Effector CD8-positive, alpha-beta T cell (primary cell): ENCODE measurements around the gene TLE7.

Source experiments
- DNase-seq: peaks from one replicate; lab custom pipeline; 2025; lab: John Stamatoyannopoulos, UW
- total RNA-seq, 4 experiments: gene quantifications; one replicate each; lab custom pipeline; 2026; lab: John Stamatoyannopoulos, UW

TLE7 gene
- 0 reads per million in 4 experiments for total RNA-seq

DNA sequence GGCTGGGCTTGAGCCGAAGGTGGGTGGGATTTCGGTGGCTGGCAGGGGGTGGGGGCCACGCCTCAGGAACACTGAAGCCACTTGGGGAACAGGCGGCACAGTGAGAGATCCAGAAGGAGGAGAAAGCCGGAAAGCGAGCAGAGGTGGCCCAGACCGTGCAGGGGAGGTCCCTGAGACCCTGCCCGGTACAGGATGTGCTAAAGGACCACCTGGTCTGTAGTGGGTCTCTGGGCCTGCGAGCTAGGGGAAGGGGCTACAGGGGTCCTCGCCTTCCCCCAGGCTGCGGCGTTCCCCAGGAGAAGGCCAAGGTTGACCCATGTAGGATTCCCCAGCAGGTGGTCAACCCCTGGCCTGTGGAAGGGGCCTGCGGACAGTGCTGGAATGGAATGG lies at the start of gene TLE7:
TSS of gene TLE7 (minus strand) at position 4 of the 390 bp plus-strand sequence. CDS start 8,730 bp downstream, outside the sequence.
- DNase-seq: no peak

DNA sequence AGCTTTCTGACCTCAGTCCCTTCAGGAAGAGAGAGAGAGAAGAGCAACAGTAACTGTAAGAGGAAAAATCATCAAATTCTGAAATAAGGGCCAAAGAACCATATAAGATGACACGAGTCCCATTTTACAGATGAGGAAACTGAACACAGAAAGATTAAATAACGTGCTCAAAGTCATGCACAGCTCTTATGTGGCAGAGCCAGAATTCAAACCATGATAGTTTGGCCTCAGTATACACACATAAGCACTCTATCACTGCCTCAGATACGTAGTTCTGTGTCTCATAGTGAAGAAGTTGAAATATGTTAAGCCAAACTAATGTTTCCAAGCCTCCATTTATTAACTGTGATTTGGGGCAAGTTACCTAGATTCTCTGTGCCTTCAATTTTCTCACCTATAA lies 49.2 kb upstream of the TLE7 start:
- no peak for DNase-seq

DNA sequence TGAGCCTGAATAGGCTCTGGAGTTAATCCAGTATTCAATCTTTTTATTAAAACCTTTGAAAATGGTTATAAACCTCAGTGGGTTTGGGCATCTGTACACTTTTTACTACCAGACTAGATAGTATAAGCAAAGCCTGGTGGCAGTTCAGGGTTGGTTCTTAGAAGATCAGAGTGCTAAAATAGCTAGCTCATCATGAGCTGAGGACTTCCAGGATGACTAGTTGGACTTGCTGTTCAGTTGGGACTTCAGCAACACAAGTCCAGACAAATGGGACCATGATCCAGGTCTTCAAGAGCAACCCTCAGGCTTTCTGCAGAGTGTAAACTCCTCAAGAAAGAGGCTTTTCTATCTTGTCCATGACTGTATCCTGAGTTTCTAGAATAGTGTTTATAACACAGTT lies 48.5 kb upstream of the TLE7 start:
- DNase-seq: no peak

DNA sequence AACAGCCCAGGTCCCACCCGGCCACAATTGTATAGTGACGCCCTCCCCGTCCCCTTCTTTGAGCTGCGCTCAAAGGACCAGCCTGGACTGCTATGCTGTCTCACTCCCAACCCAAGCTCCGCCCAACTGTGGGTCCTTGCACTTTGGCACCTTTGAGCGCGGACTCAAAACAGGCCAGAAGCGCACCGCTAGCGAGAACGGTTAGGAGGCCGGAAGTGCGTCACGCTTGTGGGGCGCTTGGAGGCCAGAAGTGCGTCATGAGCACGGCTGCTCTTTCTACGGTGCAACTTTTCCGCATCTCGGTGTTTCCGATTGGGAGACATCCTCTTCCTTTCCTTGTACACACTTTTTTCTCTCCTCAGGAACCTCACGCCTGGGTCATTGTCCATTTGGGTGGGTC lies 47.3 kb upstream of the TLE7 start, which contains the start of gene ZNF19:
TSS of gene ZNF19 (minus strand) at position 203 of the 400 bp plus-strand sequence. CDS start 7,210 bp downstream, outside the sequence.
- no peak for DNase-seq

DNA sequence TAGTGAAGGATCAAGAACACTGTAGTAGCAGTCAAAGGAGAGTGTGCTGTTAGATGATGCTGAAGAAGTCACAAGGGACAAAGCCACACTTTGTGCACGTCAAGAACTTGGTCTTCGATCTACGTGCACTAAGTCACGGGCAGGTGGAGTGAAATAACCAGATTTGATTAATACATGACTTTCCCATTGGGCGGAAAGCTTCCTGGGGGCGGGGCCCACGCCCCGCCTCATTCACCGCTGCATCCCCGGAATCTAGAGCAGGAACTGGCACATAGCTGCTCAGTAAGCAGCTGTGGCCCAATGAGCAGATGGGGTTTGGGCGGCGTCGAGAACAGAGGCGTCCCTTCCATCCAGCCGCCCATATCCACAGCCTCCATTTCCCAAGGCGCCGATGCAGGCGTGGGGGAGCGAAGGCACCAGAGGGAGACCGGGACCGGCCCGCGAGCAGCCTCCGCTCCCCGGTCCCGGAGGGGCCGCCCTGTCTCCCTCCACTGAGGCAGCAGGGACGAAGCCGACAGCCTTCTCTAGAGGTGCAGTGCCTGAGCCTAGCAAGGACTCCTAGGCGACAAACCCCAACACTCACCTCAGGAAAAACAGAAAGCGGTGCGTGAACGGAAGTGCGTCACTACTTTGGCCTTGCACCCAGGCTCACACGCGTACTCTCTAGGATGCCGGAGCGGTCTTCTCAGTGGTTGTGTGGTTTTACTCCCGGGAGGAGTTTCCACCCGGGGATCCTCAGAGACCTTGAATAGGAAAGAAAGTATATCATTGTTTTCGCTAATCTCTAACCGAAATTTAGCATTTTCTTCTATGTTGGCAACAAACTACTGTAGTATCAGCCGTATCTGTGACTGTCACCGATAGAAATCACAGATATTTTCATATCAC lies 42.4 kb upstream of the TLE7 start:
- DNase-seq: peak; percentile 63

DNA sequence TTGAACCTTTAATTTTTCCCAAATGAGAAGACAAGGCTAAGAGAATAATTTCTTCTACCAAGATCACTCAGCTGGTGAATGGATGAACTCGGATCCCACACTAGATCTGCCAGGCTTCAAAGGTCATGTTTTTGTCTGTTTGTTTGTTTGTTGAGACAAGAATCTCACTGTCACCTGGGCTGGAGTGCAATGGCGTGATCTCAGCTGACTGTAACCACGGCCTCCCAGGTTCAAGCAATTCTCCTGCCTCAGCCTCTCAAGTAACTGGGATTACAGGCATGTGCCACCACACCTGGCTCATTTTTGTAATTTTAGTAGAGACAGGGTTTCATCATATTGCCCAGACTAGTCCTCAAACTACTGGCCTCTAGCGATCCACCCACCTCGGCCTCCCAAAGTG lies 40.7 kb upstream of the TLE7 start:
- DNase-seq: no peak

DNA sequence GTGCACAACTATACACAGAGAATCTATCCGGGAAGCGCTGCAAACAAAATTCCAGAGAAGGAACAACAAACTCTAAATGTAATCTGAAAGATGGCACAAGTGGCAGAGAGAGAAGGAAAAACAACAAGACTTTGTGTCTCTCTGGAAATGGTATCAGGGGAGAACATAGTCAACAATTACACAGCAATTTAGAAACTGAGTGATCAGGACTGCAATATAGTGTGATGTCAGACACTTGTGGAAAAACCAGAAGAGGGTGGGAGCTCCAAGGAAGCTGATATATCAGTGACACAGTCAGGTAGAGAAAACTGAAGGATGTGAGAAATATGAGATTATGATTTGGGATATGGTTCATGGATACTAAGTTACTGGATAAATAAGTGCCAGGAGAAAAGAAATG lies 39.1 kb upstream of the TLE7 start:
- no peak for DNase-seq

DNA sequence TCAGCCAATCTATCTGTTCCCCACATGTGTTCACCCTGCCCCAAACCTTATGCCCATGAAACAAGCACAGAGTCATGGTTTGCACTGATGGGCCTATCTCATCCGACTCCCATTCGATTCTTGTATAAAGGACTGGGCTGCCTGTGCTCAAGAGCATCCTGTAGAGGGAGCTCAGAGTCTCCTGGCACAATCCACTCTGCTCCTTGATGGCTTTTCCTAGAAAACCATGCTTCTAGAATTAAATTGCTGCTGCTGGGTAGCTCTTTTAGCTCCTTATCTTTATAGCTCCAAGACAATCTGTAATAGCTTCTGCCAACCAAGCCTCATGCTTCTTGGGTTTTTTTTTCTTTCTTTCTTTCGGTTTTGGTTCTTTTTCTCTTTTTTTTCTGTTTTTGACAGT lies 37.6 kb upstream of the TLE7 start:
- DNase-seq: no peak

DNA sequence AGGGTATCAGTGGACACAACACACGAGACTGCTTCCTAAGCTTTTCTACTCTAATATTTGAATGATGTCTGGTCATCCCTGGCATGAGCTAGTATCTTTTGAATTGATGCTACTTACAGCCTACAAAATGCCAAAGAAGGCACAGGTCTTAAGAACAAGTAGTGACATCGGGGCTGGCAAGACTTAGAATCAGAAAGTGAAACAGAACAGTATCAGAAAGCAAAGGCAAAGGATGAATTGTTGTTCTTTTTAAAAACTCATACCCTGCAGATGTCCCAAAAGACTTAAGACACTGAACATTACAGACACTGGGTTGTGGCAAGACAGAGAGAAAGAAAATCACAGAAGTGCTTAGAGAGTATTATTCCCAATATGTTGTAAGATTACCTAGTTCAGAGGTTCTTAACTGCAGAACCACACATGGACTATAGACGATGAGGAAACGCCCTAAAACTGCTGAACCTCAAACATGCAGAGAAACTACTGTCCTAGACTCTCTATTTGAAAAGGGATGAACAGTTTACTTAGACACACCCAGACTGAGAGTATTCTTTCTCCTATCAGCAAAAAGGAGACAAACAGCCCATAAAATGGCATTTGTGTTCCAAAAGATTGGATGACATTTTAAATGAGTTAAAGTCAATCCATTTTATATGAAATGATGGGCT lies 34.7 kb upstream of the TLE7 start:
- no peak for DNase-seq

DNA sequence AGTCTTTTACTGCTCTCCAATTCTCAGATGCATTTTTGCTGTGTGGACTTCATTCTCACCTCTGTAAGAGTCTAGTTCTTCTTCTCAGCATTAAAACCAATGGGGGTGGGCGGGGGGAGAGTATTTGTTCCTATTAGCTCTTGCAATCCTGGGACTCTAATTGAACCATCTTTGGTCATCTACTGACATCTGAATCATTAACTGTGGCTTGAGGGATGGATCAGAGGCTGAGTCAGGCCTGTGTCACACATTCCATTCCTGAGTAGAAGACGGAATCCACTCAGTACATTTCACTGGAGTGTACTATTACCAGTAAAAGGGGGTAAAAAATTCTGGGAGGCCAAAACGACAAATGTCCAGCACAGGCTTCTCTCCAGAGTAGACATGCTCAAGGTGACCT lies 33.0 kb upstream of the TLE7 start:
- no peak for DNase-seq

DNA sequence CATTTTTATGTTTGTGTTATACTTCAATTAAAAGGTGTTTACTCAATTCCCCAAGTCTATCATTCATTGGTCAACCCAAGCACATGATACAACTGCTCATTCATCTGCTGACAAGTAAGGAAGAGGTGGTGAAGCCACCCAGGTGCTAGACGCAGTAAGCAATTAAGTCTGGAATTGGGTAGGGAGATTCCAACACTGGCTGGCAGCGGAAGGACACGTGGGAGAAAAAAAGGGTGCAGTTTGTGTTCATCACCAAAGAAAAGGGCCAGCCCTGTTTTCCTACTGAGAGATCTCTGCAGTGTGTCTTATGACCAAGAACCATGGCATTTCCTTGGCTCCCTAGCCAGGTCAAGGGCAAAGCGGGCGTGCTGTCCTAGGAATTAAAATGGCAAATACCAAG lies 32.0 kb upstream of the TLE7 start:
- no peak for DNase-seq

DNA sequence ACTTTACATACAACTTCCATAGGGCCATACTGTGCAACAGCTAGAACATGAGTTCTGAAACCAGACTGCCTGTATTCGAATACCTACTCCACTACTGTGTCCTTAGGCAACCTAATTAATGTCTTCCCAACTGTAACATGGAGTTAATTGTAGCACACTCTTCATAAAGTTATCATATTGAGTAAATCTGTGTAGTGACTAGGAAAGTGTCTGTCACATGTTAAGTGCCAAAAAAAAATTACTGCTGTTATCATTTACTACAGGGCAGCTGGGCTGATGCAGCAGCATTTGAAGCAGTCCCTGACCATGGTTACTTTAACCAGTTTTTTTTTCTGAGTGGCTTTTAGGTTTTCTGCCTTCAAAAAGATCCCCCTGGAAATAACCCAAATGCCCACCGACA lies 31.1 kb upstream of the TLE7 start:
- no peak for DNase-seq

DNA sequence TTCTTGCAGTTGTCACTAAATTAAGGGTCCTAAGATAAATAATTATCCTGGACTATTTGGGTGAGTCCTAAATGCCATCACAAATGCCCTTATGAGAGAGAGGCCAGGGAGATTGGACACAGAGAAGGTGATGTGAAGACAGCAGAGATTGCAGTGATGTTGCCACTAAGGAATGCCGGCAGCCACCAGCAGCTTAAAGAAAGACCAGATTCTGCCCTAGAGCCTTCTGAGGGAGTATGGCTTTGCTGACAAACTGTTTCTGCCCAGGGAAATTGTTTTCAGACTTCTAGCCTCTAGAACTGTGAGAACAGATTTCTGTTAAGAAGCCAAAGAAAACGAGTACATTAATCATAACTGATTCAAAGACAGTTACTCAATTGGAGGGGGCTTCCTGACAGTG lies 30.2 kb upstream of the TLE7 start:
- no peak for DNase-seq

DNA sequence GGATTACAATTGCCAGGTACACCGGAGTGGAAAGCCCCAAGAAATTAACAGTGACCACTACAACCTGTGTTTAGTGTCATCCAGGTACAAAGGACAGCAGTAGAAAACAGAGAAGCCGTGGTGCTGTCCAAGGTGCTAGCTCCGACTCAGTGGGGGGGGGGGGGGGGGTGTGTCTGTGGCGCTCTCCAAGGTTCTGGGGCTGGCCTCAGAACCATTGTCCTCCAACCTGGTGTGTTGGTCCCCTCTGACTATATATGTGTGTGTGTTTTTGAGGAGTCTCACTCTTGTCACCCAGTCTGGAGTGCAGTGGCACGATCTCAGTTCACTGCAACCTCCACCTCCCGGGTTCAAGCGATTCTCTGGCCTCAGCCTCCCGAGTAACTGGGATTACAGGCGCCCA lies 26.0 kb upstream of the TLE7 start:
- DNase-seq: peak; percentile 42

DNA sequence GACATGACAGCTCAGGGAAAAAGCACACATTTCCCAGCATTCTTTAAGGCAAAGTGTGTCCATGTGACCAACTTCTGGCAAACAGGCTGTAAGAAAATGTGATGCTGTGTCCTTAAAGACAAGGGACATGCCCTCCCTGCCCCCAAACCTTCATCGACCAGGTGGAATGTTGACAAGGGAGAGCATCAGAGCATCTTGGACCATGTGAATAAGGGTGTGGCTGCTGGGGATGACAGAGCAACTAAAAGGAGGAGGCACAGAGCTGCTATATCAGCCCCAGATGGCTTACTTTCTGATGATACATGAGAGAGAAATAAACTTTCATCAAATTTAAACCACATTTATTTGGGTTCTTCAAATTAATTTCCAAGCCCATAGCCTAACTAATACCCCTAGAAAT lies 22.4 kb upstream of the TLE7 start:
- no peak for DNase-seq

DNA sequence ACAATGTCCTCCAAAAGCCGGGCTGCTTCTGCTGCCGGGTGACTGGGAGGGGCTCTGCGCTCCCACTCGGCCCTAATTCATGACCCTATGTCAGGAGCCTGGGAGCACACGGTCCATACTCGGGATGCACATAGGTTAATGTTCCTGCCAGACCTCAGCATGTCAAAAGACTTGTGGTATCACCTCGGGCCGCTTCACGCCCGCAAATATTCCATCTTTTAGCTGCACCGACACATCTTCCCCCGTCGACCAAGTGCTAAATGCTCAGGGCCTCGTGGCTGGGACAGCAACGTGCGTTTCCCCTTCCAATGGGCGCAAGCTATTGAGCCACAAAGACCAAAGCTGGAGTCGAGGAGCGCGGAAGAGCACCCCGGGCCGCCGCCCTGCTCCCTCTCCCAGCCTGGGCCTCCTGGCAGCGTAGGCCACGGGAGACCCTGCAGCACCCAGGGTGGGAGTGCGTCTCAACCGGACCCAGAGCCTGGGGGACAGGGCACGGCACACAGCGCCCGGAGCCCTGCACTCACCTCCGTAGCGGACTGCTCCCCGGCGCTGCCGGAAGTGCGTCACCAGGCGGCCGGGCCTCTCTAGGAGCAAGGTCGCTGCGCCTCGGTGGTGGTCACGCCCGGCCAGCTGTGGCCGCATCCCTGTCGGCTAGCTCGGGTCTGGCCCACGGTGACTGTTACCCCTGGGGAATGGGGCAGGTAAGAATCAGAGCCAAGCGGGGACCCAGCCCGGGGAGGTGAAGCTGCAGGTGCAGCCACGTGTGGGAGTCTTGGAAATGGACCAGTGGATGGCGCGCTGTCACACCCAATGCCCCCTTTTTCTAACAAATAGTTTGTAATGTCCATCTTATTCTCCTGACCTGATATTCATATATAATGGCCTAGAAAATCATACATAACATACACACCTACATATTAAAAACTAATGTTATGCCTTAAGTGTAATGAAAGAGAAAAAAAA lies 20.1 kb upstream of the TLE7 start, which contains the start of gene ZNF23:
TSS of gene ZNF23 (minus strand) at position 562 of the 963 bp plus-strand sequence. CDS start 5,451 bp downstream, outside the sequence.
- DNase-seq: peak; percentile 55

DNA sequence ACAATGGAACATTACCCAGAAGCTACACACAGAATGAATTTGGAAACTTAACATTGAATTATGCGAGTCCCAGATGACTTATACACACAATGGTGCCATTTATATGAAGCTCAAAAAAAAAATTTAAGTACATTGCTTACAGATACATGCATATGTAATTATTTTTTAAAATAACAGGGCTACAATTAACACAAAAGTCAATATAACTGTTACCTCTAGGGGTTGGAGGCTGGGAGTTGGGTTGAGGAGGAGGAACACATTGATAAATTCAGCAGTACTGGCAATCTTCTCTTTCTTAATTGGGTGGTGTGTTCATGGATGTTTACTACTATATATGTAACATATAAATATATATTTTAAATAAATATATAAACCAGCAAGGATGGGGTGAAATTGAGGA lies 19.1 kb upstream of the TLE7 start:
- no peak for DNase-seq

DNA sequence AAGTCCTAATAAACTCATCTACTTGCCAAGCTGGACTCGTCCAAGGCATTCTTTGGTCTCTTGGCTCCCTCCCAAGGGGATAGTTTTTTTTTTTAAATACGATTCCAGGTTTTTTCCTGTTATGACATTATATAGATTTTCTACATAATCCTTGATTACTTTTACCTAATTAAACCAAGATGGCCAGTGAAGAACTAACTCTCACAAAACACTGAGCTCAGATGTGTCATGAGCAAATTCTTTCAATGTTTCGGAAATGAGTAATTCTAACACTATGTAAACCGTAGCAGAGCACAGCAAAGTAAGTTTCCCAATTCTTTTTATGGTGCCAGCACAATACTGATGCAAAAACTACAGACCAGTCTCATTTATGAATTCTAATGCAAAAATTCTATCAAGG lies 18.4 kb upstream of the TLE7 start:
- DNase-seq: no peak

DNA sequence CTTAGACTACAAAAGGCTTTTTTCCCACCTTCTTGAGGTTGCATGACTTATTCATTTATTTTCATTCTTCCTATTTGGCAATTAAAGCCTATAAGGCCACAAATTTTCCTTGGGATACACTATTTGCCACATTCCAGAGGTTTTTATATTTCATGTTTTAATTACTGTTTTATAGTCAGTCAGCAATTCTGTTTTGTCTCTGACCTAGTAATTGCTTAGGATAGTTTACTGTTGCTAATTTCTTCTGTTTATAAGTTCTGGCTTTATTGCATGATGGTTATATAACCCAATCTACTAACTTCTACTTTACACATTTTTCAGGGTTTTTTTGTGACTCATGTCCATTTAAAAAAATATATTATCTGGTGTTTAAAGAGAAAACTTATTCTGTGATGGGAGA lies 17.7 kb upstream of the TLE7 start:
- DNase-seq: no peak

DNA sequence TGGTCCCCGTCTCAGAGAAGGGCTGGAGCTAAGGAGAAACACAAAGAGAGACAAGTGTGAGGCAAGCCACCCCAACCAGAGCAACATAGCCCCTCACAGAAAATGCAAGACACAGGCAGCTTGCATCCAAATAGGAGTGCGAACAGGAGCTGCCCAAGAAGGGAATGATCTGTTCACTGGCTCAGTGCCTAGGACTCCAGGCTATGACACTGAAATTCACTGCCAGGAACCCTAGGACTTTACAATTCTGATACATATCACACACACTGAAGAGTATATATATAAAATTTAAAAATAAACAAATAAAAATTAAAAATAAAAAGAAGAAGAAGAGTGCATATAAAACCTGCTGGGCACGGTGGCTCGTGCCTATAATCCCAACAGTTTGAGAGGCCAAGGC lies 14.9 kb upstream of the TLE7 start:
- DNase-seq: no peak

DNA sequence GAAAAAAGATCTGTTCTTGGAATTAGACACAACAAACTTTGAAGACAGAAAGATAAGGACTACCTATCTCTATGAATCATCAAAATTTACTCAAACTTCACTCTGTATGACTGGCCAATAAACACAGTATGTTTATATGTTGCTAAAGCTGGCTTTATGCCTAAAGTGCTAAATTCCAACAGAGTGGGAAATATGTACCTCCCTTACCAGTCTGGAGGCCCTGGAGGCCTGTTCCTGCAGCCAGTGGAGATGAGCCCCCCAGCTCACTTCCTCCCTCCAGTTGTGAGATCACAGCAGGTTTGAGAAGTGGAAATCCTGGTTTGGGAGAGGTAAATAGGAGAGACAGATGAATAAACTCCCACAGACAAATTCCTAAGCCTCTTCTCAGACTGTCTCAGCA lies 11.2 kb upstream of the TLE7 start:
- no peak for DNase-seq

DNA sequence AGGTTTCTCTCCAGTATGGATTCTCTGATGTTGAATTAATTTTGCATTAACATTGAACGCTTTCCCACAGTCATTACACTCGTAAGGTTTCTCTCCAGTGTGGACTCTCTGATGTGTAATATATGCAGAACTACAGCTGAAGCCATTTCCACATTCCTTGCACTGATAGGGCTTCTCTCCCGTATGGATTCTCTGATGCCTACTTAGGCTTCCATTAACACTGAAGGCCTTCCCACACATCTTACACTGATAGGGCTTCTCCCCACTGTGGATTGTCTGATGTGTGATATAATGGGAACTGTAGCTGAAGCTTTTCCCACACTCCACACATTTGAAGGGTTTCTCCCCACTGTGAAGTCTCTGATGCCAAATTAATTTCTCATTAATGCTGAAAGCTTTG lies 7.2 kb upstream of the TLE7 start:
- no peak for DNase-seq
